Naive thymus-derived CD4-positive, alpha-beta T cell (primary cell): ENCODE measurements around the gene BBS4. TPM values are rescaled to one million over a fixed set of nuclear protein-coding genes. Genes with fewer than 3 reads are reported as not detected.
"Not testable (repeated sequence)": the region's sequence is repeated elsewhere in the genome, so short reads cannot be mapped to it uniquely, and the experiment has no call there.

Experiments used
- ATAC-seq: fragments of 150-1000 bp; cut with Tn5 transposase; 2 replicates; pipeline ENCODE4 v1.10.0; 2021; ENCODE audit warnings: mild to moderate bottlenecking, moderate library complexity
- CTCF ChIA-PET: fragments of 350-600 bp; sonication (Branson Sonifier 250); formaldehyde crosslinking; loops from one replicate; lab custom pipeline; 2021; ENCODE audit warnings: antibody characterized with exemption; lab: Charles Lee
- POLR2A ChIA-PET: fragments of 350-600 bp; sonication (Branson Sonifier 250); formaldehyde crosslinking; loops from one replicate; lab custom pipeline; 2021; ENCODE audit warnings: antibody characterized with exemption, inconsistent platforms; lab: Charles Lee
- DNase-seq, 9 donors: peaks; one replicate each; pipeline versions ENCODE4 v3.0.0 to v3.0.0-alpha.2; 2020 to 2022; ENCODE audit warnings: mixed read lengths in 1 of 9
- H3K27ac ChIP-seq: one replicate; pipeline ENCODE4 v1.7.0; 2013; ENCODE audit warnings: mild to moderate bottlenecking, low read depth, low read length, moderate library complexity
- H3K27me3 ChIP-seq, 2 donors: one replicate each; pipeline ENCODE4 v1.7.0; 2013; ENCODE audit warnings: low read length in 2 of 2, mild to moderate bottlenecking in 2 of 2, moderate library complexity in 2 of 2; ENCODE audit not compliant: control insufficient read depth in 2 of 2, insufficient read depth in 2 of 2
- H3K36me3 ChIP-seq, 3 experiments: 1 replicate in 2 of 3; 2 replicates in 1 of 3; pipeline ENCODE4 v1.7.0; 2013; ENCODE audit warnings: low read length in 3 of 3, mild to moderate bottlenecking in 3 of 3, moderate library complexity in 1 of 3; ENCODE audit not compliant: insufficient read depth in 3 of 3, control insufficient read depth in 2 of 3
- H3K4me1 ChIP-seq, 2 donors: one replicate each; pipeline ENCODE4 v1.7.0; 2013; ENCODE audit warnings: low read length in 2 of 2, mild to moderate bottlenecking in 2 of 2, moderate library complexity in 1 of 2; ENCODE audit not compliant: control insufficient read depth in 2 of 2, insufficient read depth in 2 of 2
- H3K4me3 ChIP-seq: 2 replicates; pipeline ENCODE4 v1.7.0; 2013; ENCODE audit warnings: mild to moderate bottlenecking, low read length
- H3K9me3 ChIP-seq, 3 experiments: 1 replicate in 2 of 3; 2 replicates in 1 of 3; pipeline ENCODE4 v1.7.0; 2013; ENCODE audit warnings: low read length in 3 of 3; ENCODE audit not compliant: control insufficient read depth in 2 of 3
- H3K27ac Mint-ChIP-seq, 9 donors: one replicate each; pipeline ENCODE4 v1.8.0; 2020 to 2022; ENCODE audit warnings: mixed read lengths in 9 of 9, mild to moderate bottlenecking in 8 of 9, moderate library complexity in 5 of 9, inconsistent platforms in 2 of 9
- H3K27me3 Mint-ChIP-seq, 5 donors: one replicate each; pipeline ENCODE4 v1.8.0; 2021 to 2022; ENCODE audit warnings: mixed read lengths in 5 of 5, mild to moderate bottlenecking in 1 of 5
- H3K36me3 Mint-ChIP-seq, 5 donors: one replicate each; pipeline ENCODE4 v1.8.0; 2020 to 2022; ENCODE audit warnings: mixed read lengths in 5 of 5, mild to moderate bottlenecking in 3 of 5, inconsistent platforms in 1 of 5
- H3K4me1 Mint-ChIP-seq, 7 donors: one replicate each; pipeline ENCODE4 v1.8.0; 2020 to 2022; ENCODE audit warnings: mixed read lengths in 7 of 7, mild to moderate bottlenecking in 3 of 7, inconsistent platforms in 1 of 7
- H3K4me3 Mint-ChIP-seq, 10 donors: one replicate each; pipeline ENCODE4 v1.8.0; 2020 to 2022; ENCODE audit warnings: mild to moderate bottlenecking in 10 of 10, mixed read lengths in 10 of 10, moderate library complexity in 6 of 10, inconsistent platforms in 2 of 10
- H3K9me3 Mint-ChIP-seq, 11 donors: one replicate each; pipeline ENCODE4 v1.8.0; 2020 to 2022; ENCODE audit warnings: mixed read lengths in 11 of 11, mild to moderate bottlenecking in 4 of 11, inconsistent platforms in 1 of 11, moderate library complexity in 1 of 11
- intact Hi-C, 2 donors: fragments of 100-400 bp; cut with micrococcal nuclease; formaldehyde crosslinking; loops; one replicate each; pipeline ENCODE4 v1.15.1; 2023
- polyA plus RNA-seq, 2 donors: library from polyadenylated mRNA; unstranded; fragments of 300-500 nt; fragmentation: Illumina TruSeq; gene quantifications; one replicate each; pipeline ENCODE4 v1.2.3, GENCODE V29; 2021
- total RNA-seq, 6 experiments: library from RNA in 5 of 6; stranded (reverse) in 5 of 6; gene quantifications; 1 replicate in 5 of 6; 2 replicates in 1 of 6; pipeline ENCODE4 v1.2.3 and lab custom pipeline; 2021 to 2026

BBS4 gene
- total RNA-seq = 10 to 100 TPM; 11.9 to 26.5 (median 16.2) TPM
- 10 to 100 TPM in 1 of 2 donors, 1 to 10 TPM in 1; 9.6 to 13.3 TPM for polyA plus RNA-seq
- 20.2 reads per million, percentile 50 among the genes with 10 or more reads in this experiment for total RNA-seq (lab: John Stamatoyannopoulos, UW)

DNA sequence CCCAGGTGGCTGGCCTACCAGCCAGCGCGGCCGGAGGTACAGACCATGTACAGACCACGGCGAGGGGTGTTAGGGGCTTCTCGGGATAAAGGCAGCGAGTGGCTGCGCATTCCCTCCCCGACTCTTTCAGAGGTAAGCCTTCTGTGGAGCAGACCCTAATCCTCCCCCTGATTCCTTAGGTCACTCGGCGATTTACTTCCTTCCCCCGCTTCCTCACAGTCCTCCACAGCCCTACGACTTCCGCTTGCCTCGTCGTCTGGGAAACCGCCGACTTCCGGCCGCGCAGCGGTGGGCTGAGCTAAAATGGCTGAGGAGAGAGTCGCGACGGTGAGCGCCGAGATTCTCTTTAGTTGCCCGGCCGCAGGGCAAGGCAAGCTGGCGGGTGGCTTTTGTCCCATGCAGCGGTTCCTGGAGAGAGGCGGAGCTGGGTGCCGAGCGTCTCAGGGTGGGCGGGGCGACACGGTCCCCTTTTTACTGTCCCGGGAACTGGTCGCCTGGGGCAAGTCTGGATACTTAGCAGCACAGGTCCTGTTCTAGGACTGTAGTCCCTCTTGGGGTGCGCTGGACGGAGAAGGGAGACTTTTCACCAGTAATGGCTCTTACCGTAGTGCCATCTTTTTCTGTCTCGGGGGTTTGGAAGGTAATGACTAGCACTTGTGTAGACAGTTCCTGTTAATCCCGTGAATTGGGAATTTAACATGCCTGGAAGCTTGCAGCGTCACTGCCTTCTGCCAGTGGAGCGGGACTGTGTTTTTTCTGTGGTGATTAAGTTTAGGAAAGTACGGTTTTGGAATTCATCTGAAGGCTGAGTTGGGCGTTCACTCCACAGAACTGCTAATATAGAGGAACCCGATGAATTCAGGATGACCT lies at the start of gene BBS4, which contains the start of gene HIGD2B:
BBS4 (plus strand) TSS at position 283 of the 870 bp plus-strand sequence; CDS start at position 304, 21 bp downstream.
HIGD2B (minus strand) TSS at position 258 of the 870 bp plus-strand sequence. CDS start 9,808 bp downstream, outside the sequence.
- Mint-ChIP-seq H3K36me3 (no peaks in the 10 kb centered on the region), H3K4me3 (peak within 1 kb of the TSS; percentile 93 to 99 (median 98)), H3K9me3 (no peaks in the 10 kb centered on the region), H3K4me1 (peaks cover 8 to 25% (median 20%) of the 10 kb centered on the region in 7 donors), H3K27me3 (peaks cover 0 to under 1% (median 0%) of the 10 kb centered on the region in 5 donors), H3K27ac (peak within 1 kb of the TSS; percentile 91 to 98 (median 96))
- ChIA-PET POLR2A (interaction anchor here (0.7 to 1.3 kb wide), 8 partner anchors 8 to 454 kb away, joined by 3 to 5 read pairs (median 4); partner anchors contain the start of genes ADPGK and PKM), CTCF (interaction anchor here (0.5 to 1.1 kb wide), 3 partner anchors 36 to 465 kb away, joined by 3 to 4 read pairs (median 3); no protein-coding TSS in a partner anchor)
- Histone ChIP-seq H3K4me3 (peak within 1 kb of the TSS; percentile 99), H3K9me3 (no peaks in the 10 kb centered on the region), H3K27ac (peak within 1 kb of the TSS; percentile 82), H3K36me3 (peaks cover 0 to 4% (median 0%) of the 10 kb centered on the region in 3 experiments), H3K4me1 (peaks cover 0 to 5% of the 10 kb centered on the region in 2 donors), H3K27me3 (no peaks in the 10 kb centered on the region)
- DNase-seq (peak; percentile 67 to 88 (median 84)), ATAC-seq (peak; percentile 97)
- intact Hi-C loops = loop anchor here (1.0 to 10.0 kb wide), 8 partner anchors 55 to 460 kb away; partner anchors contain the start of genes ADPGK (in 2 of the 2), ARIH1 (in 1 of the 2), HEXA (in 1 of the 2) and PARP6 (in 1 of the 2)

DNA sequence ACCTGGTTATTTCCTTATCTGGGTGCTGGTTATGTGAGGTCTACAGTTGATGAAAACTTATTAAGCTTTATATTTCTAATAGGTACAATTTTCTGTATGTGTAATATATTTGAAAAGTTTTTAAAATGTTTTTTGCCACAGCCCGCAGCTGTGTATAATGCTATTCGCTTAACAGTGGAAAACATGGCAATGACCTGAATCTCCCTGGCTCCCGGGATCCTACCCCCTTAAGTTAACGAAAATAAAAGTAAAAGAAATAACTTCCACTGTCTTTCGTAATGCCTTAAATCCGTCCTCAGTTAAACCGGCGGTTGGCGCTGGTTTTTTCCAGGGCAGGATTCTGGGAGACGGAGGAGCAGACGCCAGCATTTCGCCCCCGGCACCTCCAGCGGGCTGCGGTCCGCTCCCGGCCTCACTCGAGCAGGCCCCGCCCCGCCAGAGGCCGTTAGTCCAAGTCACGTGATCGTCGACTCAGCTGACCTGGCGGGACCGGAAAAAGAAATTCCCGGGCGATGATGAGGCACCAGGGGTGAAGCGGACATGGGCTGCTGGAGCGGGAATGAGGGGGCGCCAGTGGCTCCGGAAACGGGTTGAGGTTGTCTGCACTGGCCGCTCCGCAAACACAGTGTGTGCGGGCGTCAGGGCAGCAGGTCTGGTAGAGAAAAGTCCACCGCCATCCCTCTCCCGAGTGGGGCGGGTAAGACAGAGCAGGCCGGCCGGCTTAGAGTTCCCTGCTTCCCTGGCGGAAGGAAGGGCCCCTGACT lies 49.3 kb upstream of the BBS4 start:
- H3K36me3 ChIP-seq, H3K9me3 Mint-ChIP-seq, intact Hi-C loops, H3K27me3 Mint-ChIP-seq, H3K27ac Mint-ChIP-seq, H3K27ac ChIP-seq, H3K4me1 Mint-ChIP-seq, H3K4me1 ChIP-seq, H3K27me3 ChIP-seq, CTCF ChIA-PET, H3K9me3 ChIP-seq, H3K4me3 ChIP-seq, H3K36me3 Mint-ChIP-seq, POLR2A ChIA-PET: not testable (repeated sequence)
- H3K4me3 Mint-ChIP-seq = peak overlapping the region in 9 of 10 donors; percentile 39 to 77 (median 53)
- DNase-seq (peak; percentile 14 to 72 (median 32)), ATAC-seq (peak; percentile 71)

DNA sequence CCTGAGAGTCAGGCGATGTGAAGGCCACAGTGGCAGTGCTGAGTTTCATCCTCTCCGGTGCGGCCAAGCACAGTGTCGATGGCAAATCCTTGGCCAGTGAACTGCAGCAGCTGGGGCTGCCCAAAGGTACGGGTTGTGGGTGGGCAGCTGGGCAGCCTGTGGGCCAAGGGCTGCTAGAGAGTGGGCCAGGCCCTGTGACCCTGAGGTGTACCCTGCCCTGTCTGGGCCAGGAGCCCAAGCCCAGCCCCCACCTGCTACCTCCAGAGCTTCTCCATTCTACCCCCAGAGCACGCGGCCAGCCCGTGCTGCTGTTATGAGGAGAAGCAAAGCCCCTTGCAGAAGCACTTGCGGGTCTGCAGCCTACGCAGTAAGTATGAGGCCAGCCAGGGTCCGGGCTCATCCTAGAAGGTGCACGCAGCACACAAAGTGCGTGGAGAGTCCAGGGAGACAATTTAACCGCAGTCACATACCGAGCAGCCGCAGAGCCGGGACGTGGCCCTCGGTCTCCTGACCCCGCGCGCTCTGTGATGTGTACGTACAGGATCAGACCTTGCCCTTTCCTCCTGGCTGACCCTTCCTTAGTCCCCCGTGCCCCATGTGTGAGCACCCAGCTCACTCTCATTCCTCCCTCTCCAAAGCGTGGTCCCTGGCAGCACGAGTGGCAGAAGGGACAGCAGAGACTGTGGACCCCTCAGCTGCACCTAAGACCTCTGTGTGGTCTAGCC lies 46.1 kb upstream of the BBS4 start:
- H3K4me3 Mint-ChIP-seq, H3K9me3 ChIP-seq, CTCF ChIA-PET, H3K36me3 Mint-ChIP-seq, intact Hi-C loops, ATAC-seq, H3K4me1 ChIP-seq, H3K27me3 Mint-ChIP-seq, H3K27me3 ChIP-seq, H3K36me3 ChIP-seq, H3K27ac Mint-ChIP-seq, DNase-seq, POLR2A ChIA-PET, H3K9me3 Mint-ChIP-seq, H3K4me1 Mint-ChIP-seq, H3K27ac ChIP-seq, H3K4me3 ChIP-seq: not testable (repeated sequence)

- H3K4me1 Mint-ChIP-seq, ATAC-seq, DNase-seq, H3K27ac Mint-ChIP-seq, H3K27me3 Mint-ChIP-seq, H3K36me3 Mint-ChIP-seq, CTCF ChIA-PET, H3K36me3 ChIP-seq, intact Hi-C loops, H3K4me3 ChIP-seq, H3K4me3 Mint-ChIP-seq, H3K4me1 ChIP-seq, H3K27ac ChIP-seq, H3K9me3 Mint-ChIP-seq, POLR2A ChIA-PET, H3K9me3 ChIP-seq, H3K27me3 ChIP-seq: not testable (repeated sequence)
These were observed 43.7 kb upstream of the BBS4 start for GRCh38 chr15:72642271-72642670.

DNA sequence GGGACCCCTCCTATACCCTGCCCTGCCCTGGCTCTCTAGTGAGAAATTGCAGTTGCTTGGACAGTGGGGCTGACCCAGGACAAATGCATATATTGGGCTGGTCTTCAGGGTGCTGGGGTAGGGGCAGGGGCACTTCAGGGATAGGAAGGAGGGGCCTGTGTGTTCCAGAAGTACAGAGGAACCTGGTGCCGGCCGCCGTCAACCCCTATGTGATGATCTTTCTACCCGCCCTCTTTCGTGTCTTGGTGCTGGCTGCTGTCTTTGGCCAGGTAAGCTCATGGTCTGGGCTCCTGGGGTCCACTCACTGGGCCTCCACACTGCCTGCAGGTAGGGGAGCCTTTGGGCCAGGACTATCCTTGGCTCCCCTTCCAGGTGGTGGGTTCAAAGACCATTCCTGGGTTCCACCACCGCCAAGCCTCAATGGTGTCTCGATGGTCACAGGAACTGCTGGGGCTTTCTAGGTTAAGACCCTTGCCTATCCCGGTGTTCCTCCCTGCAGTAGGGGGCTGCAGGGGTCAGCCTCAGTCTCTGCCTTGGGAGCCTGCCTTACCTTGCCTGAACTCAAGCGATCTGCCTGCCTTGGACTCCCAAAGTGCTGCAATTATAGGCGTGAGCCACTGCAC lies 37.3 kb upstream of the BBS4 start:
- H3K9me3 ChIP-seq, CTCF ChIA-PET, H3K27me3 ChIP-seq, H3K4me3 Mint-ChIP-seq, H3K27me3 Mint-ChIP-seq, H3K9me3 Mint-ChIP-seq, H3K4me1 Mint-ChIP-seq, H3K4me1 ChIP-seq, intact Hi-C loops, POLR2A ChIA-PET, H3K36me3 ChIP-seq, ATAC-seq, H3K27ac Mint-ChIP-seq, DNase-seq, H3K36me3 Mint-ChIP-seq, H3K4me3 ChIP-seq, H3K27ac ChIP-seq: not testable (repeated sequence)

DNA sequence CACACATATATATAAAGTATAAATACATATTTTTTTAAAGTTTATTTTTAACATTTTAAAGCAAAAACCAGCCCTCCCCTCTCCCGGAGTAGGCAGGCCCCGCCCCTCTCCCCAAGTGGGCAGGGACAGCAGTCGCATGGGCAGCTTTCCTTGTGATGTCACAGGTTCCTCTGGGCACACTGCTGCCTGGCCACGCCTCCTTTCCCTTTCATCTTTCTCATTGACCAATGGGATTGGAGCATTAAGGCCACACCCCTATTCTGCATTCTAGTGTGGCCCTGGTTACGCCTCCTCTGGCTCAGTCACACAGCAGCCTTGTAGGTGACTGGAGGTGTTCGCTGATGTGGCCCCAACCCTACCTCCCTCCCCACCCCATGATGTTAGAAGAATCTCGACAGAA lies 31.6 kb upstream of the BBS4 start, which contains the start of gene GOLGA6B:
GOLGA6B (plus strand) TSS at position 301 of the 400 bp plus-strand sequence; CDS start at position 342, 41 bp downstream.
- H3K4me1 ChIP-seq, POLR2A ChIA-PET, CTCF ChIA-PET: not testable (repeated sequence)

More for the DNA sequence above, 31.6 kb upstream of the BBS4 start, which contains the start of gene GOLGA6B:
- H3K27ac Mint-ChIP-seq, H3K4me3 ChIP-seq, H3K4me1 Mint-ChIP-seq, ATAC-seq, H3K9me3 Mint-ChIP-seq, H3K36me3 ChIP-seq, H3K9me3 ChIP-seq, H3K36me3 Mint-ChIP-seq, H3K27me3 ChIP-seq, H3K27ac ChIP-seq, H3K4me3 Mint-ChIP-seq, DNase-seq, H3K27me3 Mint-ChIP-seq, intact Hi-C loops: not testable (repeated sequence)
